ENCODE data around the gene KIF13A. TPM values are rescaled to one million over a fixed set of nuclear protein-coding genes. Genes with fewer than 3 reads are reported as not detected.

Gene KIF13A
- total and polyA plus RNA-seq, 9 of the 15 experiments (the other 6 are each of a cell fraction or from before 2014, with no cell fraction given): 3.6 to 44.3 (median 29.7) TPM

DNA sequence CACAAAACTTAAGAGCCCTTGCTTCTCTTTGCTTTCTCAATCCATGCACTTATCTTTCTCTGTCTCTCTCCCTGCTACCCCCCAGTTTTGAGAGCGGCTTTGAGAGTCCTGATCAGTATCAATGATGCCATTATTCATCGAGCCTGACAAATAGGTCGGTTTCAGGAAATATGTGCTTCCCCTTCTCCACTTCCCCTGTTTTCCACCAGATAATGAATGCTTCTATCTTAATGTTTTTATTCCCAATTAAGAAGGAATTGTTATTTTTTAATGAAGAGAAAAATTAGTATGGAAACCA lies 117.7 kb downstream of the KIF13A start (continued):
- no peak for TF ChIP-seq TAF7 (tag; IDR thresholded peaks at IDR 0.05)
- TF ChIP-seq, protein P1, sequence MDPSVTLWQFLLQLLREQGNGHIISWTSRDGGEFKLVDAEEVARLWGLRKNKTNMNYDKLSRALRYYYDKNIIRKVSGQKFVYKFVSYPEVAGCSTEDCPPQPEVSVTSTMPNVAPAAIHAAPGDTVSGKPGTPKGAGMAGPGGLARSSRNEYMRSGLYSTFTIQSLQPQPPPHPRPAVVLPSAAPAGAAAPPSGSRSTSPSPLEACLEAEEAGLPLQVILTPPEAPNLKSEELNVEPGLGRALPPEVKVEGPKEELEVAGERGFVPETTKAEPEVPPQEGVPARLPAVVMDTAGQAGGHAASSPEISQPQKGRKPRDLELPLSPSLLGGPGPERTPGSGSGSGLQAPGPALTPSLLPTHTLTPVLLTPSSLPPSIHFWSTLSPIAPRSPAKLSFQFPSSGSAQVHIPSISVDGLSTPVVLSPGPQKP (CRISPR knock-in tag; IDR thresholded peaks at IDR 0.05): no peak
- TF ChIP-seq, protein P2, sequence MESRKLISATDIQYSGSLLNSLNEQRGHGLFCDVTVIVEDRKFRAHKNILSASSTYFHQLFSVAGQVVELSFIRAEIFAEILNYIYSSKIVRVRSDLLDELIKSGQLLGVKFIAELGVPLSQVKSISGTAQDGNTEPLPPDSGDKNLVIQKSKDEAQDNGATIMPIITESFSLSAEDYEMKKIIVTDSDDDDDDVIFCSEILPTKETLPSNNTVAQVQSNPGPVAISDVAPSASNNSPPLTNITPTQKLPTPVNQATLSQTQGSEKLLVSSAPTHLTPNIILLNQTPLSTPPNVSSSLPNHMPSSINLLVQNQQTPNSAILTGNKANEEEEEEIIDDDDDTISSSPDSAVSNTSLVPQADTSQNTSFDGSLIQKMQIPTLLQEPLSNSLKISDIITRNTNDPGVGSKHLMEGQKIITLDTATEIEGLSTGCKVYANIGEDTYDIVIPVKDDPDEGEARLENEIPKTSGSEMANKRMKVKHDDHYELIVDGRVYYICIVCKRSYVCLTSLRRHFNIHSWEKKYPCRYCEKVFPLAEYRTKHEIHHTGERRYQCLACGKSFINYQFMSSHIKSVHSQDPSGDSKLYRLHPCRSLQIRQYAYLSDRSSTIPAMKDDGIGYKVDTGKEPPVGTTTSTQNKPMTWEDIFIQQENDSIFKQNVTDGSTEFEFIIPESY (CRISPR knock-in tag; IDR thresholded peaks at IDR 0.05): no peak
- no peak for TF ChIP-seq ZC3H8 (IDR thresholded peaks at IDR 0.05)
- no peak for TF ChIP-seq RBM15 (IDR thresholded peaks at IDR 0.05; ENCODE audit: insufficient read depth, low read length)
- no peak for TF ChIP-seq NR1H2 (CRISPR knock-in tag; IDR thresholded peaks at IDR 0.05)
- no peak for TF ChIP-seq HNRNPUL1 (IDR thresholded peaks at IDR 0.05; ENCODE audit: low read length)
- TF ChIP-seq MEIS2 (IDR thresholded peaks at IDR 0.05; ENCODE audit: partially characterized antibody): peak; percentile 99
- no peak for TF ChIP-seq ZNF561 (CRISPR knock-in tag; conservative IDR thresholded peaks at IDR 0.05)
- TF ChIP-seq, protein P3, sequence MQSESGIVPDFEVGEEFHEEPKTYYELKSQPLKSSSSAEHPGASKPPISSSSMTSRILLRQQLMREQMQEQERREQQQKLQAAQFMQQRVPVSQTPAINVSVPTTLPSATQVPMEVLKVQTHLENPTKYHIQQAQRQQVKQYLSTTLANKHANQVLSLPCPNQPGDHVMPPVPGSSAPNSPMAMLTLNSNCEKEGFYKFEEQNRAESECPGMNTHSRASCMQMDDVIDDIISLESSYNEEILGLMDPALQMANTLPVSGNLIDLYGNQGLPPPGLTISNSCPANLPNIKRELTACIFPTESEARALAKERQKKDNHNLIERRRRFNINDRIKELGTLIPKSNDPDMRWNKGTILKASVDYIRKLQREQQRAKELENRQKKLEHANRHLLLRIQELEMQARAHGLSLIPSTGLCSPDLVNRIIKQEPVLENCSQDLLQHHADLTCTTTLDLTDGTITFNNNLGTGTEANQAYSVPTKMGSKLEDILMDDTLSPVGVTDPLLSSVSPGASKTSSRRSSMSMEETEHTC (IDR thresholded peaks at IDR 0.05): no peak
- TF ChIP-seq KLF10 (CRISPR knock-in tag; IDR thresholded peaks at IDR 0.05): no peak
- no peak for TF ChIP-seq ZNF121 (CRISPR knock-in tag; conservative IDR thresholded peaks at IDR 0.05)
- TF ChIP-seq ZNF12 (CRISPR knock-in tag; IDR thresholded peaks at IDR 0.05): no peak
- no peak for TF ChIP-seq ZNF584 (CRISPR knock-in tag; IDR thresholded peaks at IDR 0.05; ENCODE audit: low read depth)
- 0 out of 2 replicates have a peak, but pooled peaks have one; percentile 23 for TF ChIP-seq ZKSCAN8 (CRISPR knock-in tag; IDR thresholded peaks at IDR 0.05)
- no peak for TF ChIP-seq NCOA6 (IDR thresholded peaks at IDR 0.05)
- TF ChIP-seq RFX7 (CRISPR knock-in tag; IDR thresholded peaks at IDR 0.05): no peak
- TF ChIP-seq THRAP3 (IDR thresholded peaks at IDR 0.05; ENCODE audit: borderline replicate concordance): no peak
- TF ChIP-seq PURB (CRISPR knock-in tag; IDR thresholded peaks at IDR 0.05; ENCODE audit: low read depth): no peak
- TF ChIP-seq, protein P4, sequence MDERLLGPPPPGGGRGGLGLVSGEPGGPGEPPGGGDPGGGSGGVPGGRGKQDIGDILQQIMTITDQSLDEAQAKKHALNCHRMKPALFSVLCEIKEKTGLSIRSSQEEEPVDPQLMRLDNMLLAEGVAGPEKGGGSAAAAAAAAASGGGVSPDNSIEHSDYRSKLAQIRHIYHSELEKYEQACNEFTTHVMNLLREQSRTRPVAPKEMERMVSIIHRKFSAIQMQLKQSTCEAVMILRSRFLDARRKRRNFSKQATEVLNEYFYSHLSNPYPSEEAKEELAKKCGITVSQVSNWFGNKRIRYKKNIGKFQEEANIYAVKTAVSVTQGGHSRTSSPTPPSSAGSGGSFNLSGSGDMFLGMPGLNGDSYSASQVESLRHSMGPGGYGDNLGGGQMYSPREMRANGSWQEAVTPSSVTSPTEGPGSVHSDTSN (CRISPR knock-in tag; IDR thresholded peaks at IDR 0.05; ENCODE audit: low read depth): peak; percentile 77
- TF ChIP-seq, protein P4 (tag; conservative IDR thresholded peaks at IDR 0.05; ENCODE audit: low read depth): peak; percentile 98
- no peak for TF ChIP-seq ZNF830 (CRISPR knock-in tag; IDR thresholded peaks at IDR 0.05)
- TF ChIP-seq ZNF3 (CRISPR knock-in tag; IDR thresholded peaks at IDR 0.05): no peak
- peak; percentile 67; the same call in 1 of the 2 replicates for TF ChIP-seq SMARCC2 (IDR thresholded peaks at IDR 0.05; ENCODE audit: low read depth)
- TF ChIP-seq ZNF408 (CRISPR knock-in tag; IDR thresholded peaks at IDR 0.05; ENCODE audit: low read depth): no peak
- no peak for TF ChIP-seq HMGN3 (IDR thresholded peaks at IDR 0.05; ENCODE audit: borderline replicate concordance, extremely low read depth, insufficient read length, low read depth, low read length)
